Measurements from ENCODE around the gene SLC19A1.

The SLC19A1 gene

GRCh38 chr21:45560106-45561021 is 18.1 kb upstream of the SLC19A1 start:
- no peak overlapping the region for H3K27ac ChIP-seq
- no peak overlapping the region for H3K4me3 ChIP-seq

DNA sequence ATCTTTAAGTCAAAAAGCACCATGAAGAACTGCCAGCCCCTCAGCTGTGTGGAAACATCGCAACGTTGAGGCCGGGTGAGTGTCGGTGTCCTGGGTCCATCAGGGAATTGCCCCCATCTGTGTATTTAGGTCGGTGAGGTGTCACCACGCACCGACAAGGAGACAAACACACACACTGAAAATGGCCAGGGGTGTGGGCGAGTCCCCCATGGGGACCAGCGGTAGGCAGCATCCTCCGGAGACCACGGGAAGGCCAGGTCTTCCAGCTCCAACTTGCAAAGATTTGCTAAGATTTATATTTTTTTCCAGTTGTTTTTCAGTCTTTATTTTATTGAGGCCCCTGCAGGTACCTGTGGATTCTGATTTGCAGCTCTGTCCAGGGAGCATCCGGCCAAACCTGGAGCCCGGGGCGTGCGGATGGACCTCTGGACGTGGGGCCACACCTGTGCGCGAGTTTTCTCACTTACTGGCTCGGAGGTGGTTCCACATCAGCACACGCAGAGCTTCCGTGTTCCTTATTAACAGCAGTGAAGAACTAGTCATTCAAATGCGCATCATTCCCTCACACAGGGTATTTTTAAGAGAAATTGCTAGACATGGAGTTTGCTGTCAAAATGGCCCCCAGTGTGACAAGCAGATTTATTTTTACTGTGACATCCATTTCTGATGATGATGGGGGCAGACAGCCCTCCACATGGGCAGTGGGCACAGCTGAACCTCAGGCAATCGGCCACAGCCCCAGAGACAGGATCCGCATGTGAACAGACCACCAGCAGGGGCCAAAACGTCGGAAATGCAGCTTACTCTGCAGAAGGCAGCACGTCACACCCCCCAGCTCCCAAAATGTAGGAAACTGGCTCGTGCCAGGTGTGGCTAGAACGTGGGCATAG is 17.2 kb upstream of the SLC19A1 start:
- H3K27ac ChIP-seq = no peak overlapping the region
- H3K4me3 ChIP-seq = no peak overlapping the region

GRCh38 chr21:45558044-45558721 is 15.9 kb upstream of the SLC19A1 start:
- H3K27ac ChIP-seq = no peak overlapping the region
- no peak overlapping the region for H3K4me3 ChIP-seq

DNA sequence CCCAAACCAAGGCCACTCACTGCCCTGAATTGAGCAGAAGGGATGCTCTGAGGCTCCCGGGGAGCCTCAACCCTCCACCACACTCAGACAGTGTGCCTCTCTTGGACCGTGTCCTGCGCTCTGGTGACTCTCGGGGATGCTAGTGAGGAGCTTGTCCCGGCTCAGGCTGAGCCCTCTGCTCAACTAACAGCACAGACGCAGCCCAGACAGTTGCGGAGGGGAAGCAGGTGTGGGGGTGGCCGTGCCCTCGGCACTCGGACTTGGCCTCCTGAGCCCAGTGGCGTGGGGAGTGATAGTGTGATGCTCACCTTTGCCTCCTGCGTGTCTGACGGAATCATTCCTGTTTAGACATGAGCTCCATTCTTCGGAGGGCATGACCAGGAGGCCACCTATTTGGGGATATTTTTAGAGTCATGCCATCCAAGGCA is 15.4 kb upstream of the SLC19A1 start:
- Histone ChIP-seq H3K27ac (no peak overlapping the region), H3K4me3 (no peak overlapping the region)

- Histone ChIP-seq H3K4me3 (no peak overlapping the region), H3K27ac (peak overlapping the region in 1 of 21 experiments; percentile 63)
Observed at GRCh38 chr21:45556645-45557615, 14.7 kb upstream of the SLC19A1 start.

- Histone ChIP-seq H3K27ac (peak overlapping the region in 11 of 21 experiments; percentile 4 to 77 (median 56)), H3K4me3 (peak overlapping the region in 3 of 7 experiments; percentile 32 to 37 (median 33))
Observed at GRCh38 chr21:45556302-45556644, 14.0 kb upstream of the SLC19A1 start.

- H3K27ac ChIP-seq = peak overlapping the region in 18 of 21 experiments; percentile 4 to 77 (median 55)
Observed at GRCh38 chr21:45555557-45556301, 13.5 kb upstream of the SLC19A1 start.

GRCh38 chr21:45555251-45555556 is 13.0 kb upstream of the SLC19A1 start:
- Histone ChIP-seq H3K27ac (peak overlapping the region in 16 of 21 experiments; percentile 8 to 77 (median 58)), H3K4me3 (peak overlapping the region; percentile 31 to 50 (median 35))

More at GRCh38 chr21:45555557-45556301, 13.5 kb upstream of the SLC19A1 start:
- peak overlapping the region; percentile 31 to 50 (median 35) for H3K4me3 ChIP-seq

DNA sequence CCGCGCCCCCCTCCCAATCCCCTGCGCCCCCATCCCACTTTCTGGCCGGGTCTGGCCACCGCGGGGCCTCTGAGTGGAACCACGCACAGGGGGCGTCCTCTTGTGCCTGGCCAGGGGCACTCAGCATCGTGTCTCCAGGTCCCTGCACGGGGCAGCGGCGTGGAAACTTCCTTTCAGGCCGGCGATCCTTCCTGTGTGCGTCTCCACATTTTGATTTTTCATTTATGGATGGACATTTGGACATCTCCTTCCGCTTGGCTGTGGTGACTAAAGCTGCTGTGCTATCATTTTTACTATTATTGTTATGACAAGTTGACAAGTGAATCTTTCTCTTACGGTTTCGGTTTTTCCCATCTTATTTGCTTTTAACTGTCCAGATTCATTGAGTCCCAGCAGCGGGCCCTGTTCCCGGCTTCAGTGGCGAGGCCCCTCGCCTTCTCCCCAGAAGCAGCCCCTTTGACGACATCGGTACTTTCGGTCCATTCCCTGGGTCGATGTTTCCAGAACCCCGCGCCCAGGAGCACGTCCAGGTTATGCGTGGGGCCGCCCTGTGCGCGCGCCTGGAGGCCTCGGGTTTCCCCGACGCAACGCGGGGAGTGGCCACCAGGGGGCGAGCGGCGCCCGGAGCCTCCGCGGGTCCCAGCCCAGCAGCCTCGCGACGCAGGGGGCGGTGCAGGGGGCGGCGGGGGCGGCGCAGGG is 12.4 kb upstream of the SLC19A1 start:
- Histone ChIP-seq H3K27ac (peak overlapping the region in 18 of 21 experiments; percentile 26 to 81 (median 69)), H3K4me3 (peak overlapping the region; percentile 42 to 60 (median 46))

GRCh38 chr21:45552696-45553391 is 10.6 kb upstream of the SLC19A1 start:
- Histone ChIP-seq H3K27ac (peak overlapping the region in 6 of 21 experiments; percentile 34 to 84 (median 68)), H3K4me3 (no peak overlapping the region)

- peak overlapping the region in 19 of 21 experiments; percentile 19 to 84 (median 64) for H3K27ac ChIP-seq
Observed at GRCh38 chr21:45551783-45552695, 9.8 kb upstream of the SLC19A1 start.

DNA sequence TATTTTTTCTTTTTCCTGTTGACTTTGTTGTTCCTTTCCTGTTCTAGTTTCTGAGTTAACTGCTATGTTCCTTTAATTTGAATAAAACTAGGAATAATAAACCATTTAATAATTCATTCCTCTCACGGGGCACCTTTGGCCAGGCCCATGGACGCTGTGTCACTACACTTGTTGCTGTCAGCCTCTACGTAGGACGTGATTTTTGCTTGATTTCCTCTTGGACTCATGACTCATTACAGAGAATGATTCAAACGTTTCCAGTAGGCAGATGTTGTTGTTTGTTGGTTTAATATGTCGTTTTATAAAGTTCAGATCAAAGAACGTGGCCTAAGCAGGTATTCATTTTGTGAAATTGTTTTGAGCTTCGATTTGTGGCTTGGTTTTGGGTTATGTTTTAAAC is 9.1 kb upstream of the SLC19A1 start:
- H3K27ac ChIP-seq = peak overlapping the region in 17 of 21 experiments; percentile 34 to 84 (median 65)
- H3K4me3 ChIP-seq = no peak overlapping the region

More at GRCh38 chr21:45551783-45552695, 9.8 kb upstream of the SLC19A1 start:
- no peak overlapping the region for H3K4me3 ChIP-seq

DNA sequence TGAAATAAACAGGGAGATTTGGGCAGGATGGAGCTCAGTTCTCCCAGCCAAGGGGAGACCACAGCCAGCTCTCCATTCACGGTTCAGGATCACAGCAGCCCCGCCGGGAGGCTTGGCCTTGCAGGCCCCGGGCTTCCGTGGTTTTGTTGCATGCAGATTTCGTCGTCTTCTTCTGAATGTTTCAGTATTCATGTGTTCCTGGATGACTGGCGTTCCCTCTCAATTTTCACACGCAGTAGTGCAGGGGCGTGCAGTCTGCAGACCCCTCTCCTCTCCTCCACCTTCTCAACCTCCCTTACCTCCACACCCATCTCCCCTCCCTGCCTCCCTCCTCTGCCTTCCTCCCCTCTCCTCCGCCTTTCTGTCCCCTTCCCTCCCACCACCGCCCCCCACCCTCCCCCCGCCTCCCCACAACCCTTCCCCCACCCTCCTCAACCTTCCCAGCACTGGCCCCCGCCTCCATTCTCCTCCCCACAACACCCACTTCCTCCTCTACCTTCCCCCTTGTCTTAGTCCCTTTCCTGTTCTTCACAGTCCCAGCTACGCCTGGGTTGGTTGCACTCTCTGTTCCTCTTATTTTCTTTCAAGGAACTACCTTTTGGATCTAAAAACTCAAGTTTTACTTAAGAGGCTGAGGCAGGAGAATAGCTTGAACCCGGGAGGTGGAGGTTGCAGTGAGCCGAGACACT is 8.4 kb upstream of the SLC19A1 start:
- no peak overlapping the region for H3K4me3 ChIP-seq
- H3K27ac ChIP-seq = peak overlapping the region in 18 of 21 experiments; percentile 34 to 84 (median 65)

GRCh38 chr21:45549626-45550463 is 7.6 kb upstream of the SLC19A1 start:
- peak overlapping the region in 17 of 21 experiments; percentile 0 to 84 (median 61) for H3K27ac ChIP-seq

More at GRCh38 chr21:45549626-45550463, 7.6 kb upstream of the SLC19A1 start:
- no peak overlapping the region for H3K4me3 ChIP-seq

Data from skin epidermis (tissue), 12 donors.